Mucosa of gallbladder (tissue), 1 donor: ENCODE data around the gene GATA5. TPM values are rescaled to one million over a fixed set of nuclear protein-coding genes. Genes with fewer than 3 reads are reported as not detected.
A peak's percentile ranks its signal among the peaks of the same experiment; 100 is the strongest.
"Not testable (repeated sequence)": the region's sequence is repeated elsewhere in the genome, so short reads cannot be mapped to it uniquely, and the experiment has no call there.

ENCODE experiments used
- DNase-seq: peaks from one replicate; pipeline ENCODE4 v3.0.0-alpha.2; 2020; ENCODE audit warnings: low spot score
- total RNA-seq: library from RNA; stranded (reverse); gene quantifications from one replicate; pipeline ENCODE4 v1.2.1, GENCODE V29; 2021
- donor health status: DM: no; HTN: no; CAD: no.

Gene GATA5
- total RNA-seq, 1 donor from 2014 or later, result 8.7 TPM

DNA sequence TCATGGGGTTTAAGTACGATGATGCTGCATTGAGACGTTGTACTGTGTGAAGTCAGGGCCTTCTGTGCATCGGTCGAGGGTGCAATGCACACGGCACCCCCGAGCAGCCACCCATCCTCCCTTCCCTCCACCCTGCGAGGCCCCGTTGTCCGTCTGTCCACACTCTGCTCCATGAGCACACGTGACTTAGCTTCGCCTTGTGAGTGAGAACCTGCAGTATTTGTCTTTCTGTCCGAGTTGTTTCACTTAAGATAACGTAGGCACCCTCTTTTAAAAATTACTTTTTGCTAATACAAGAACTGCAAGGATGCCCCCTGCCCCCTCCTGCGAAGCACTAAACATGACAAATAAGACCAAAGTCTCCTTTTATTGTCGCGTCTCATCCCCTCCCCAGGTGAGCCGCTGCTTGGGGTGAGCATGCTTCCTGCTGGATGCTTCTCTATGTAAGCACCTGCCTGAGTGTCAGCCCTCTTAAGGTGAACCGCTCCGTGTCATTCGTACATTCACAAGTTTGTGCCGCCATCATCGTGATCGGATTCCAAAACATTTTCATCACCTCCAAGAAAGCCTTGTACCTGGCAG is 44.8 kb downstream of the GATA5 start:
- no peak for DNase-seq

DNA sequence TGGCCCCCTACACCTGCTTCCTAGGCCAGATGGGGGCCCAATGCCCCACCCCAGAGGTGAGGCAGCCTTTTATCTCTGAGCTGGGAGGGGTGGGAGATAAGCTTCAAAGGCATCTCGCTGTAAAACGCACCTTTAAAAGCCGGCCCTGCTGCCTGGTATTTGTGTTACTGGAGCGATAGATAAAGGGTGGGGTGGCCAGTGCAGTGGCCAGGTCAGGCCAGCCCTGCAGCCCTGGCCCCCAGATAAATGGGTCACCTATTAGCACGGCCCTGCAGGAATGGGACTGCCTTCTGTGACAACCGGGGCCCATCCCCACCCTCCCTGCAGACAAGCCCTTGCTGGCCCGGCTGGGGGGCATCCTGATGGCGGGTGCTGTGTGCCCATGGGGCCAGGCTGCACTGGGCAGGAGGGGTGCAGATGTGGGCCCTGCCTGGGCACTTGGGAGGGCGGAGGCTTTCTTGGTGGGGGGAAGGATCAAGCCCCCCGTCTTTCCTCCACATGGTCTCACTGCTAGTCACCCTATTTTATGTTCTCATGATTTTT is 45.4 kb downstream of the GATA5 start:
- DNase-seq, result no peak

DNA sequence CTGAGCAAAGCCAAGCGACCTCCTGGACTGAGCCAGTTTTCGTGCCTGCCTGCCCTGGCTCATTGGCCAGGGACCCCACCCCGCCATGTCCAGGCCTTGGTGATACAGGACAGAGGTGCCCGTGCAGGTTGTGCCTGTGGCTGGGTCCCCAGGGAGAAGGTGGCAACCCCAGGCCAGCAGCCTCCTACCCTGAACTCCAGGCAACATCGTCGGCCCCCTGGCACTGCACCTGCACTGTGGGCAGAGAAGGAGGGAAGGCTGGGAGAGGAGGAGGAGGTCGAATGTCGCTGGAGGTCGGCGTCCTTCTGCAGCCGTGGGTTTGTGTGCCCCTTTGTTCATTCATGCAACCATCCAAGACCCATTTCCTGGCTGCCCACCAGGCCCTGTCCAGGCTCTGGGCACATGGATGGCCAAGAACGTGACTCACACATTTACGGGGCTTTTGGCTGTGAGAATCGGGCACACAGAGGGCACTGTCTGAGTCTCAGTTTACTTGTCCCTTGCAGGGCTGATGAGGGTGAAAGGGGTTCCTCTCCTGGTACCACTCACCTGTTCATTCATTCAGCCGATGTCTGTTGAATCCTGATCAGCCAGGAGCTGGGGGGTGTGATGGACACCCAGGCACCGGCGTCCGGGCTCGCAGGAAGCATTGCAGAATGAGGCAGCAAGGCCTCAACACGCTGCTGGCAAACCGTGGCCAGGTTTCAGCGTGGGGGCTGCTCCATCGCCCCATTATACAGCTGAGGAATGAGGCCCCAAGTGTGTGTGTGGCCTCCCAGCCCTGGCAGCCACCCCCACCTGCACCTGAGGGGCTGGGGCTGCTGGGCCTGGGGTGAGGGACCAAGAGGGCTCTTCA is 46.1 kb downstream of the GATA5 start:
- no peak for DNase-seq

DNA sequence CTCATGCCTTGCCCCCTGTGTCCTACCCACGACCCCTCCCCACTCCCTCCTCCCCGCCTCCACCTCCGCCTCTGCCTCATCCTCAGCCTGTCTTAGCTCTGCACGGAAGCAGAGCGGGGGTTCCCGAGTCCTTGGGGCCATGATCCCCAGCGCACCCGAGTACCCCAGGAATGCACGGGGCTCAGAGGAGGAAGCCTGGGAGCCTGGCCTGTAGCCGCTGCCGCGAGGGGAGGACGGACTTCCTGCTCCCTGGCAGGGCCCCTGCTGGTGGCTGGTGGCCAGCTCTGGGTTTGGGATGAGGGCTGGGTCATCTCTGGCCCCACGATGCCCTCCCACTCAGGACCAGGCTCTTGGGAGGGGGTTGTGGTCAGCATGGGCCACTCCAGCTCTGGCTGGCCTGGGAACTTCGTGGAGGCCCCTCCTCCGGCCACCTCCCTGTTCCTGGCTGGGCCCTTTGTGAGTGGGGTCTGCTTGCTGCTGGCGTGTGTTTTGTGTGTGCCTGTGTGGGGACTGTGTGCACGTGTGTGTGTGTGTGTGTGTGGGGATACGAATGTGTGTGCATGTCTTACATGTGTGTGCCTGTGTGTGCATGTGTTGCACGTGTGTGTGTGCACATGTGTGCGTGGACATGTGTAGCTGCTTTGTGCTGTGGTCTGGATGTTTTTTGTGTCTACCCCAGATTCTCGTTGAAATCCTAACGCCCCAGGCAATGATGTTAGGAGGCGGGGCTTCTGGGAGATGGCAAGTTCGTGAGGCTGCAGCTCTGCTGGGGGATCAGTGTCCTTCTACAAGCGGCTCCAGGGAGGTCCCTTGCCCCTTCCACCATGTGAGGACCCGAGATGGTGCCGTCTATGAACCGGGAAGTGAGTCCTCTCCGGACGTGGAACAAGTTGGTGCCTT is 47.1 kb downstream of the GATA5 start:
- no peak for DNase-seq

DNA sequence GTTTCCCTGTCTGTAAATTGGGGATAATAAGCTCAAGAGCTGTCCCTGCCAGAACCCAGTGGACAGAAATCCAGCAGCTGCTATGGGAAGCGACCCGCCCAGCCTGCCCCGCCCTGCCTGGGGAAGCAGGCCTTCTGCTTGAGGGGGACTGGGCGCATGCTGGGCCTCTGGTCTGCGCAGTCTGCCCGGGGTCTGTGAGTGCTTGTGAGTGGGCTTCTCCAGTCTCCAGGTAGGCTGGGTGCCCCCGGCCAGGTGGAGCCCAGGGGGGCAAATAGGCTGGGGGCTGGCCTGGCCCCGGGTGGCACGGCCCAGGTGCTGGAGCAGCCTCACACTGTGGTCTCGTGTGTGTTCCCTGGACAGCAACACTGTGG is 47.8 kb downstream of the GATA5 start:
- no peak for DNase-seq

DNA sequence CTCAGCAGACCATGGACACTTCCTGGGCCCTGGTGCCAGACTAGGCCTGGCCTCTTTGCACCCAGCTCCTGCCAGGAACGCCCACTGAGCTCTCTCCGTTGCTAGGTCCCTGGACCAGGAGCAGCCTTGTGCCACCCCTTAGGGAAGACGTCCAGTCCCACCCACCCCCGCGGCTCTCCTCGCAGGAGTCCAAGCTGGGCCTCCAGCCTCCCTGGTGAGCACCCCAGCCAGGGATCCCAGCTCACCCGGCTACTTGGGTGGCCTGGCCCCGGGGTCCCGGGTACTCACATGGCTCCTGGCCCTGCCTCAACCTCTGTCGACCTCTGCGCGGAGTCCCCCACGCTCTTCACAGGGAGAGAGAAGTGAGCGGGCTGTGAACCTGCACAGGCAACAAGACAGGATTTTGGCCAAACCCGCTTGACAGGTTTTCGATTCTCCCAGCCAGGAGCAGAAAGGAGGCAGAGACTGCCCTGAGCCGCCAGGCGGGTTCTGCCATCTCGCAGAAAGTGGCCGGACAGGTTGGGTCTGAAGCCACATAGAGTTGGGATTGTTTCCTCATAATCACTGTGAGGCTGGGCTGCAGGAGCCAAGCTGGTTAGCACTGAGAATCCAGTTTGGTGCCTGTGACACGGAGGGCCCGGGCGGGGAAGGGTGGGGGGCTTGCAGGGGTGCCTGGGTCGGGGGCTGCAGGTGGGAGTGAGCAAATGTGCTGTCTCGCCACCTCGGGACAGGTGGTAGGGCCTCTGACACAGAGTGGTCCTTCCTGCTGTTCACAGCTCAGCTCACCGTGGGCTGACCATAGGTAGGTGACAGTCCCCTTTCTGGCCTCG is 48.4 kb downstream of the GATA5 start, which contains the start of gene RBBP8NL:
Gene RBBP8NL, minus strand, starts transcription at position 368 of the 830 bp plus-strand sequence. CDS start 7,892 bp downstream, outside the sequence.
- peak; percentile 93 for DNase-seq

DNA sequence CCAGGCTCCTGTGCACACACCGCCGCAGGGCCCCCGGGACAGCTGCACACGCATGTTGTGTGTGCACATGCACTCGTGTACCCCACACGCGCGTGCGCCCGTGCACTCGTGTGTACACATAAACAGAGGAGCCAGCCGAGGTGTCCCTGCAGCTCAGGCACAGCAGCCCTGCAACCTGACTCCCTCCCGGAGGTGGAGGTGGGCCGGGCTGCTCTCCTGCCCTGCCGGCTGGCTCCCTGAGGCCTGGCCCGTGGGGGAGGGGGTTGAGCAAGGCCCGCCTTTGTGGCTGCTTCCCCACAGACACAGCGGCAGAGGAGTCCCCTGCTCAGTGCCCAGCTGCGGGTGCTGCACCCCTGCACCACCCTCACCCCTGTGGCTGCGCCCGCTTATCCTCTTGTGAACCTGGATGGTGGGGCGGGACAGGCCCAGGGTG is 49.1 kb downstream of the GATA5 start:
- no peak for DNase-seq

DNA sequence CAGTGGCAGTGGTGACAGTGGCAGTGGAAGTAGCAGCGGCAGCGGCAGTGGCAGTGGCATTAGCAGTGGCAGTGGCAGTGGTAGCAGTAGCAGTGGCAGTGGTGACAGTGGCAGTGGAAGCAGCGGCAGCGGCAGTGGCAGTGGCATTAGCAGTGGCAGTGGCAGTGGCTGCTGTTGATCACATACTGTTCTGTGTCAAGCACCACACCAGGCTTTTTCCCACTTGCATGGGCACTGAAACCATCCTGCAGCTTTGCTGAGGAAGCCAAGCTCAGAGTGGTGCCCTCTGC is 49.8 kb downstream of the GATA5 start:
- not testable (repeated sequence) for DNase-seq

DNA sequence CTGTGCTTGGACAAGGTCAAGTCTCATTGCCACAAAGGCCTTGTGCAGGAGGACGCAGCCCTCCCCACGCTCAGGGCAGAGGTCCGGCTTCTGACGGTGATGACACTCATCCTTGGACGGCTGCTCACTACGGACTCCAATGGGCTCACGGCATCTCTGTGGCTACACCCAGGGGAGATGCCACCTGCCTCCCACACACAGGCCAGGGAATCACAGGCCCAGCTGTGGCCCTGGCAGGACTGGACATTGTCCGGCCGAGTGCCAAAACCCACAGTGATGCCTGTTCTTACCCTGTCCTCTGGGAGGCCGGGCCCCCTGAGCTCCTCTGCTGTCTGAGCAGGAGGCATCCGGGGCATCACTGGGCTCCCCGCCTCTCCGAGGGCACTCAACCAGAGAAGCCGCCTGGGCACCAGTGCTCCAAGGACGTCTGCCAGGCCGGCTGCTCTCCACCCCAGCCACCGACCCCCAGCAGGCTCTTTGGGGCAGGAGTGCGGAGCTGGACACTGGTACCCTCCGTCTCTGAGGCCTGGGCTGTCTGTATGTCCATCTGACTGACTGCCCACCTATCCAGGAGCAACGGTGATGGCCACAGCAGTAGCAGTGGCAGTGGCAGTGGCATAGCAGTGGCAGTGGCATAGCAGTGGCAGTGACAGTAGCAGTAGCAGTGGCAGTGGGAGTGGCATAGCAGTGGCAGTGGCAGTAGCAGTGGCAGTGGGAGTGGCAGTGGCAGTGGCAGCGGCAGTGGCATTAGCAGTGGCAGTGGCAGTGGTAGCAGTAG is 50.3 kb downstream of the GATA5 start:
- DNase-seq, result no peak

DNA sequence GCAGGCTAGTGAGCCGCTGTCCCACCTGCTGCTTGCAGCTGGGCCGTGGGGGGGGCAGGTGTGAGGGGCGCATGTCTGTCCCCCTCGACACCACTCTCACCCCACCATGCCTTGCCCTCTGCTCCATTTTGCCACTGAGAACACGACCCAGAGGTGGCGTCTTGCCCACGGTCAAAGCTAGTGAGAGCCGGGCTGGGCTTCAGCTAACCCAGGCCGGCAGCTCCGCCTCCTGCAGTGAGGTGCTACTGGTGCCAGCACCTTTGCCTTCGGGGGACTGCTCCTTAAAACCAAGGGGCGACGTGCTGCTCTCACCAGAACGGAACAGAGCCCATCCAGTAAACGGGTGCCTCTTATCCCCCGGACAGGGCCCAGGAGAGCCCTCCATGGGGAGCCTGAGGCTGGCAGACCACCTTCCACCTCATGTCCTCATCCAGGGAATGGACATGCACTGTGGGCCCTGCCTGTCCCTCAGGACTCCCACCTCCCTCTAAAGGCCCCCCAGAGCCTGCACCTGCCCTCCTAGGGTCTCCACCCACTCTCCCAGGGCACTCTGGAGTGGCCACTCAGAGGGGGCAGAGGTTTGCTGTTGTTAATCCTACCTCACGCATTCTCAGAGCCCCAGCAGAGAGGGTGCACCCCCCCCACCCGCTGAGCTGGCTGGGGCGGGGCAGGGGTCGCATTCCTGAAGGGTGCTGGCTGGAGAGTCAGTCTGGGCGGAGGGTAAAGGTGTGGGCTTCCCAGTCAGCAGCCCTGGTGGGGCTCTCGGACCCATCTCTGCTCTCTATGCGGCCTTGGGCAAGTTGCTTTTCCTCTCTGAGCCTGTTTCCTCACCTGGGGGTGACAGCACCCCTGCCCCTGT is 51.3 kb downstream of the GATA5 start:
- no peak for DNase-seq

DNA sequence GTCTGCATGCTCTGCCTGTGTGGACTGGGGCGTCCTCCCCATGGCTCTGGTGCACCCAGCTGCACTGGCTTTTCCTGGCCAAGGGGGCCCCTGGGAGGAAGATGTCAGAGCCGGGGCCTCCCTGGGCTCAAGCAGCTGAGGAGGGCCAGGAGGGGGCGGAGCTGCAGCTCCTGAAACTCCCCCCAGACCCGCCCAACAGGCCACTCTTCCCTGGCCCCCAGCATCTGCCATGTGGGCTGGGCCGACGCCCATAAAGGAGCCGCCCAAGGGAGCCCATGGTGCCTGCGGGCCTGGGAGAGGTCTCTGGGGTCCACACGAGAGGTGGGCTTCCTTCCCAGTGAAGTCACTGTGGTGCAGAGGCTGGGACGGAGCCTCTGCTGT is 52.5 kb downstream of the GATA5 start:
- no peak for DNase-seq

DNA sequence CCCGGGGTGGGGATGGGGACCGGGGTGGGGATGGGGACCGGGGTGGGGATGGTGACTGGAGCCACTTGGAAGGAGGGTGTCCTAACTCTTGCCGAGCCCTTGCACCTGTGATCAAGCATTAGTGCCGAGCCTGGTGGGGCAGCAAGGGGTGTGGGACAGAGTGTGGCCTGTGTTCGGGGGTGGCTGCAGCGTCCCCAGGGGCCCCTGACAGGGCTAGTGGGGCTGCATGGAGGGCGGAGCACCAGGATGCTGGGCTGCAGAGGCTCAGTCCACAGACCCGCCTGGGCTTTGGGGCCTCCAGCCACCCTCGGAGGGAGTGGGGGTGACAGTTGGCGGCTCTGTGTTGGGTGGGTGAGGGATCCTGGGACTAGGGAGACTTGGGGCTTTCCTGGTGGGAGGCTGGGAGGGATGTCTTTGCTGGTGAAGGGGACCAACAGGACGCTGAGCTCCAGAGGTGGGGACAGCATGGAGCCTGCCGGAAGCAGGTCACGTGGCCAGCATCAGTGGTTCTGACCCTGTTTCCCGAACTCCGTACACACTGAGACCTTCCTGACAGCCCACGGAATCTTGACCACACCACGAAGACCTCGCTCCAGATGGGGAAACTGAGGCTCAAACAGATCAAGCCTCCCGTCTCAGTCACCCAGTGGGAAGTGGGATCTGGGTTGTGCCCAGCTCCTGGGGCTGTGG is 53.0 kb downstream of the GATA5 start:
- DNase-seq, result no peak

DNA sequence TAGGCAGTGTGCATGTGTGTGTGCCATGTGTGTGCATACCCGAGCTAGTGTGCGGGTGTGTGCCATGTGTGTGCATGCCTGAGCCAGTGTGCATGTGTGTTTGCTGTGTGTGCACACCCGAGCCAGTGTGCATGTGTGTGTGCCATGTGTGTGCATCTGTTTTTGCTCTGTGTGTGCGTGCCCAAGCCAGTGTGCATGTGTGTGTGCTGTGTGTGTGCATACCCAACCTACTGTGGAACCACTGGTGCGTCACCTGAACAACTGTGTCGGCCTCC is 54.1 kb downstream of the GATA5 start:
- DNase-seq, result no peak

DNA sequence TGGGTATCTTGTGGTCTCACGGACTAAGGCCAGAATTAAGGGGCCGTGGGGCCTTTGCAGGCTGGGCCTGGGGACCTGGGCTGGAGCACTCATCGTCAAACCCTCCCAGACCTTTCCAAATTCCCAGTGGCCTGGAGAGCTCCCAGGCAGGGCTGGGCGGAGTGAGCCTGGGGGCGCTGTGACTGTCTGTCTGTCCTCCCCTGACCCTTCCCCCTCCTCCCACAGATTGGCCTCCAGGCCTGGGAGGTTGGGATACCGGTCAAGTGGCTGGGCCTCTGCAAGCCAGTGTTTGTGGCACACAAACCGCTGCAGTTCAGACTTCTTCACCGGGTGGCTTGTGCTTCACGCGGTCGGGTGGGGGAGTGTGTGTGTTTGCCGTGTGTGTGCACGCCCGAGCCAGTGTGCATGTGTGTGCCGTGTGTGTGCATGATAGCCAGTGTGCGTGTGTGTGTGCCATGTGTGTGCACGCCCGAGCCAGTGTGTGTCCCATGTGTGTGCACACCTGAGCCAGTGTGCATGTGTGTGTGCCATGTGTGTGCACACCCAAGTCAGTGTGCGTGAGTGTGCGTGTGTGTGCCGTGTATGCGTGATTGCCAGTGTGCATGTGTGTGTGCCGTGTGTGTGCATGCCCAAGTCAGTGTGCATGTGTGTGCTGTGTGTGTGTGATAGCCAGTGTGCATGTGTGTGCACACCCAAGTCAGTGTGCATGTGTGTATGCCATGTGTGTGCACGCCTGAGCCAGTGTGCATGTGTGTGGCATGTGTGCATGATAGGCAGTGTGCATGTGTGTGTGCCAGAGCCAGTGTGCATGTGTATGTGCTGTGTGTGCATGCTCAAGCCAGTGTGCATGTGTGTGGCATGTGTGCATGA is 54.7 kb downstream of the GATA5 start:
- no peak for DNase-seq

DNA sequence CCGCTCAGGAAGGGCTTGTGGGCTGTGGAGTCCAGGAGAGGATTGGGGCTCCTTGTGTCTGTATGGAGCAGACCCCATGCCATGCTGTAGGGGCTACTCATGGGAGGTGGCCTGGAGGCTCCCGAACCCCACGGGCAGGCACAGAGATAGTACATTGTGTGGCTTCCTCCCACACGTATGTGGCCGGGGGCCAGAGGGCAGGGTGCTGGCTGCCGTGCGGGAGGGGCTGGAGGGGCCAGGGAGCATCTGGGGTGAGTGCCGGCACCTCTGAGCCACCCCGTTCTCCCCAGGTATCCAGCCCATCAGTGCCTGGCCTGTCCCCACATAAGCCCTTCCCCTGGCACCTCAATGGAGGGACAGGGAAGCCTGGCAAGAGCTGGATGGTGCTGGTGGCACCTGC is 56.0 kb downstream of the GATA5 start:
- DNase-seq, result no peak

DNA sequence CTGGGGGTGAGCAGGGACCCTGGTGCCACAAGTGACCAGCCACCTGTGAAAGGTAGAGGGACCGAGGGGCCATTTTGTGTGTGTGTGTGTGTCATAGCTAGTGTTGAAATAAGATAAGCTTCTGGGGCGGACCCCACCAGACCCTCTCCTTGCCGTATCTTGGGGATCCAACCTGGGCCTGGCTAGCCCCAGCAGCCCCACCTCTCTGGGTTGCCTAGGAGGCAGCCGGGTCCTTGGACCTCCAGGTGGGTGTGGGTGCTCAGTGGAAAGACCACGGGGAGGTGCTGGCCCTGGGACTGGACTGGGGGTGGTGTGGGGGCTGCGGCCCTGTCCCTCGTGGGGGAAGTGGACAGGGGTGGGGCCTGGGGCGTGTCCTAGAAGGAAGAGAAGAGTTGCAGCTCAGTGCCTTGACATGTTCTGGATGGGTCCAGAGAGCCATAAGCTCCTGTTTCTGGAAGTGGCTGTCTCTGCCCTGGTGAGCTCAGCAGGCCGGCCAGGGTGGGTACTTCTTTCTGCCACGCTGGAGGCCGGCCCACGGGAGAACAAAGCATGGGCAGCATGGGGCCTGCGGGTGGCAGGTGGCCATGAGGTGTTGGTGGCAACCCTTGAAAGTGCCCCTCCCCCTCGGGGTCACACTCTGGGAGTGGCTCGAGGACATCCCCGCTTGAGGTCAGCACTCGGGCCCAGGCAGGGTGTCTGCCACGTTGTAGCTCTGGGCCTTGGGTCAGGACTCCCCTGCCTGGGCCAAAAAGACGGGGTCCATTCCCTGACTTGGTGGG is 56.9 kb downstream of the GATA5 start:
- DNase-seq, result no peak

DNA sequence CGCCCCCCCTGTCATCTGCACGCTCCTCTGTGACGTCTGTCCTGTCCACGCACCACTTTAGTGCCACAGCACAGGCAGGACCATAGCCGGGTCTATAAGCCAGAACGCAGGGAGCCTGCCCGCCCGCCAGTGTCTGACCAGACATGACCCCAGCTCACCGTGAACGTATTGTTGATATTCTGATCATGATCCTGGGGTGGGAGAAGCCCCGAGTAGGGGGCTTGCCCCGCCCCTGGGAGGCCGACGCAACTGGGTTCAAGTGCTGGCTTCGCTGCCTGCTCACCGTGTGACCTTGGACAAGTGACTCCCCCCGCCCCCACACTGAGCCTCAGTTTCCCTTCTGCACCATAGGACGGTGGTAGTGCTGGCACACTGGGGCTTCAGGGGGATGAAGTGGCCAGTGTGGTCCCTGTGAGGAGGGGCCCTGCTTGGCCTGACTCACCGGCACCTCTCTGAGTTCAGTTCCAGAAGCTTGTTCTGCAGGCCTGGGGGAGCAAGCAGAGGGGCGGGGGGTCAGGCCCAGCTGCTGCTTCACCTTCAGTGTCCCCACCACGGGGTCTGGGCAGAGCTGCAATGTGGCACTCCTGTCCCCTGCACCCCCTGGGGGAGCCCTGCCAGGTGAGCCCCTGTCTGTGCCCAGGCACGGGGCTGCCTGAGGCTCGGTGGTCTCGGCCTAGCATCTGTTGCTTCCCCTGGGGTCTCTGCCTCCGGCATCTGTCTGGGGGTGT is 57.6 kb downstream of the GATA5 start:
- DNase-seq, result no peak
